SK-N-SH (cell line): ENCODE data around the gene IGSF9.
"Not testable (repeated sequence)": the region's sequence is repeated elsewhere in the genome, so short reads cannot be mapped to it uniquely, and the experiment has no call there.

Experiments used
- ELF1 ChIP-seq: IDR thresholded peaks from 2 replicates; pipeline ENCODE4 v1.4.0; 2012
- MAX ChIP-seq: IDR thresholded peaks from 2 replicates; pipeline ENCODE4 v1.4.0; 2012; ENCODE audit warnings: low read depth
- POLR2AphosphoS5 ChIP-seq: IDR thresholded peaks from 2 replicates; pipeline ENCODE4 v1.6.1; 2012; ENCODE audit warnings: low read depth, low read length
- REST ChIP-seq: IDR thresholded peaks from 2 replicates; pipeline ENCODE4 v1.6.1; 2012; ENCODE audit warnings: mild to moderate bottlenecking, low read depth, low read length, moderate library complexity
- RFX5 ChIP-seq: IDR thresholded peaks from 2 replicates; pipeline ENCODE4 v1.6.1; 2012; ENCODE audit warnings: mild to moderate bottlenecking, improper control_type of control experiment, low read length
- TF ChIP-seq, protein P1 (sequence below): fragments of 200-600 bp; sonication (generic); IDR thresholded peaks from 2 replicates; pipeline ENCODE4 v1.6.1; 2017; ENCODE audit warnings: antibody characterized with exemption, mild to moderate bottlenecking, moderate library complexity
- TF ChIP-seq, protein P2 (sequence below): IDR thresholded peaks from 2 replicates; pipeline ENCODE4 v1.4.0; 2012; ENCODE audit warnings: low read depth, borderline replicate concordance
- TF ChIP-seq, protein P3 (sequence below): fragments of 150-350 bp; IDR thresholded peaks from 2 replicates; pipeline ENCODE4 v1.6.1; 2017; ENCODE audit warnings: antibody characterized with exemption, low read length, low read depth, borderline replicate concordance

- TF ChIP-seq, protein P1, sequence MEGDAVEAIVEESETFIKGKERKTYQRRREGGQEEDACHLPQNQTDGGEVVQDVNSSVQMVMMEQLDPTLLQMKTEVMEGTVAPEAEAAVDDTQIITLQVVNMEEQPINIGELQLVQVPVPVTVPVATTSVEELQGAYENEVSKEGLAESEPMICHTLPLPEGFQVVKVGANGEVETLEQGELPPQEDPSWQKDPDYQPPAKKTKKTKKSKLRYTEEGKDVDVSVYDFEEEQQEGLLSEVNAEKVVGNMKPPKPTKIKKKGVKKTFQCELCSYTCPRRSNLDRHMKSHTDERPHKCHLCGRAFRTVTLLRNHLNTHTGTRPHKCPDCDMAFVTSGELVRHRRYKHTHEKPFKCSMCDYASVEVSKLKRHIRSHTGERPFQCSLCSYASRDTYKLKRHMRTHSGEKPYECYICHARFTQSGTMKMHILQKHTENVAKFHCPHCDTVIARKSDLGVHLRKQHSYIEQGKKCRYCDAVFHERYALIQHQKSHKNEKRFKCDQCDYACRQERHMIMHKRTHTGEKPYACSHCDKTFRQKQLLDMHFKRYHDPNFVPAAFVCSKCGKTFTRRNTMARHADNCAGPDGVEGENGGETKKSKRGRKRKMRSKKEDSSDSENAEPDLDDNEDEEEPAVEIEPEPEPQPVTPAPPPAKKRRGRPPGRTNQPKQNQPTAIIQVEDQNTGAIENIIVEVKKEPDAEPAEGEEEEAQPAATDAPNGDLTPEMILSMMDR: not testable (repeated sequence)
- not testable (repeated sequence) for TF ChIP-seq ELF1, RFX5, POLR2AphosphoS5, REST, MAX
- TF ChIP-seq, protein P2, sequence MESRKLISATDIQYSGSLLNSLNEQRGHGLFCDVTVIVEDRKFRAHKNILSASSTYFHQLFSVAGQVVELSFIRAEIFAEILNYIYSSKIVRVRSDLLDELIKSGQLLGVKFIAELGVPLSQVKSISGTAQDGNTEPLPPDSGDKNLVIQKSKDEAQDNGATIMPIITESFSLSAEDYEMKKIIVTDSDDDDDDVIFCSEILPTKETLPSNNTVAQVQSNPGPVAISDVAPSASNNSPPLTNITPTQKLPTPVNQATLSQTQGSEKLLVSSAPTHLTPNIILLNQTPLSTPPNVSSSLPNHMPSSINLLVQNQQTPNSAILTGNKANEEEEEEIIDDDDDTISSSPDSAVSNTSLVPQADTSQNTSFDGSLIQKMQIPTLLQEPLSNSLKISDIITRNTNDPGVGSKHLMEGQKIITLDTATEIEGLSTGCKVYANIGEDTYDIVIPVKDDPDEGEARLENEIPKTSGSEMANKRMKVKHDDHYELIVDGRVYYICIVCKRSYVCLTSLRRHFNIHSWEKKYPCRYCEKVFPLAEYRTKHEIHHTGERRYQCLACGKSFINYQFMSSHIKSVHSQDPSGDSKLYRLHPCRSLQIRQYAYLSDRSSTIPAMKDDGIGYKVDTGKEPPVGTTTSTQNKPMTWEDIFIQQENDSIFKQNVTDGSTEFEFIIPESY: not testable (repeated sequence)
- TF ChIP-seq, protein P3, sequence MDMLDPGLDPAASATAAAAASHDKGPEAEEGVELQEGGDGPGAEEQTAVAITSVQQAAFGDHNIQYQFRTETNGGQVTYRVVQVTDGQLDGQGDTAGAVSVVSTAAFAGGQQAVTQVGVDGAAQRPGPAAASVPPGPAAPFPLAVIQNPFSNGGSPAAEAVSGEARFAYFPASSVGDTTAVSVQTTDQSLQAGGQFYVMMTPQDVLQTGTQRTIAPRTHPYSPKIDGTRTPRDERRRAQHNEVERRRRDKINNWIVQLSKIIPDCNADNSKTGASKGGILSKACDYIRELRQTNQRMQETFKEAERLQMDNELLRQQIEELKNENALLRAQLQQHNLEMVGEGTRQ: not testable (repeated sequence)
These were observed 45.8 kb downstream of the IGSF9 start for GRCh38 chr1:159899634-159900033.
